Ovary (tissue), 3 donors: ENCODE measurements around the gene PATL2.

Source experiments
- CTCF ChIP-seq, 3 donors: fragments of 450-650 bp in 2 of 3; fragments of 200-600 bp in 1 of 3; IDR thresholded peaks; one replicate each; pipeline versions ENCODE4 v1.5.1 to v1.8.0; 2016 to 2022; ENCODE audit warnings: antibody characterized with exemption in 3 of 3, mild to moderate bottlenecking in 1 of 3
- POLR2A ChIP-seq: fragments of 450-650 bp; IDR thresholded peaks from one replicate; pipeline ENCODE4 v1.6.1; 2017; ENCODE audit warnings: antibody characterized with exemption, mild to moderate bottlenecking, moderate library complexity
- donor health status: DM: no; HTN: no; CAD: no.

- TF ChIP-seq CTCF (IDR thresholded peaks at IDR 0.05) (no peak), POLR2A (no peak)
Observed at GRCh38 chr15:44715797-44716334, 4.7 kb upstream of the PATL2 start.
